Loucy (cell line): ENCODE results near the gene BPIFB3.

Experiments used
- H2AFZ ChIP-seq: fragments of 200-600 bp; sonication (generic); 2 replicates; pipeline ENCODE4 v1.6.0; 2016; ENCODE audit warnings: antibody characterized with exemption, mild to moderate bottlenecking, low read length, moderate library complexity
- H3F3A ChIP-seq: fragments of 200-600 bp; 2 replicates; pipeline ENCODE4 v1.6.0; 2016; ENCODE audit warnings: antibody characterized with exemption, low read depth, mild to moderate bottlenecking
- H3K27me3 ChIP-seq: fragments of 200-600 bp; sonication (generic); 2 replicates; pipeline ENCODE4 v1.6.1; 2014; ENCODE audit warnings: low read length, mild to moderate bottlenecking; ENCODE audit not compliant: insufficient read depth, poor library complexity, severe bottlenecking
- H3K36me3 ChIP-seq: fragments of 200-600 bp; sonication (generic); 2 replicates; pipeline ENCODE4 v1.6.1; 2016; ENCODE audit warnings: low read length; ENCODE audit not compliant: insufficient read depth
- H3K4me1 ChIP-seq: fragments of 200-600 bp; sonication (generic); 2 replicates; pipeline ENCODE4 v1.5.1; 2014; ENCODE audit warnings: low read length, mild to moderate bottlenecking; ENCODE audit not compliant: insufficient read depth, poor library complexity, severe bottlenecking
- H3K4me2 ChIP-seq: fragments of 200-600 bp; sonication (generic); 2 replicates; pipeline ENCODE4 v1.6.0; 2014; ENCODE audit warnings: antibody characterized with exemption, low read length, low read depth, mild to moderate bottlenecking; ENCODE audit not compliant: poor library complexity, severe bottlenecking
- H3K4me3 ChIP-seq: fragments of 200-600 bp; sonication (generic); 2 replicates; pipeline ENCODE4 v1.5.1; 2014; ENCODE audit warnings: low read length, mild to moderate bottlenecking, mixed read lengths; ENCODE audit not compliant: poor library complexity, severe bottlenecking
- H3K79me2 ChIP-seq: fragments of 200-600 bp; sonication (generic); 2 replicates; pipeline ENCODE4 v1.6.1; 2014; ENCODE audit warnings: low read length; ENCODE audit not compliant: insufficient read depth
- H3K9ac ChIP-seq: fragments of 200-600 bp; sonication (generic); 2 replicates; pipeline ENCODE4 v1.6.0; 2014; ENCODE audit warnings: mild to moderate bottlenecking, low read depth, low read length, moderate library complexity; ENCODE audit not compliant: poor library complexity, severe bottlenecking
- H3K9me2 ChIP-seq: fragments of 200-600 bp; sonication (generic); replicated peaks from 2 replicates; pipeline ENCODE4 v1.6.1; 2016; ENCODE audit warnings: low read depth, low read length, mixed read lengths
- H3K9me3 ChIP-seq: fragments of 200-600 bp; sonication (generic); 2 replicates; pipeline ENCODE4 v1.6.1; 2014; ENCODE audit warnings: mild to moderate bottlenecking, antibody characterized with exemption, low read length, low read depth; ENCODE audit not compliant: insufficient read depth
- H4K20me1 ChIP-seq: fragments of 200-600 bp; sonication (generic); 2 replicates; pipeline ENCODE4 v1.6.0; 2014; ENCODE audit warnings: antibody characterized with exemption, low read length, mild to moderate bottlenecking; ENCODE audit not compliant: insufficient read depth, poor library complexity, severe bottlenecking
- CTCF ChIP-seq: fragments of 200-600 bp; sonication (generic); conservative IDR thresholded peaks from 2 replicates; pipeline ENCODE4 v1.5.1; 2014; ENCODE audit warnings: mild to moderate bottlenecking, antibody characterized with exemption, low read length
- EZH2phosphoT487 ChIP-seq: fragments of 200-600 bp; IDR thresholded peaks from 2 replicates; pipeline ENCODE4 v1.6.1; 2018; ENCODE audit warnings: antibody characterized with exemption, mild to moderate bottlenecking, moderate library complexity, borderline replicate concordance

The BPIFB3 gene

GRCh38 chr20:33024243-33024560 lies 29.5 kb upstream of the BPIFB3 start:
- H3F3A ChIP-seq: no peaks in the 10 kb centered on the region
- H3K36me3 ChIP-seq: no peaks in the 10 kb centered on the region
- H3K4me2 ChIP-seq: peak overlapping the region; percentile 9
- H2AFZ ChIP-seq: no peak overlapping the region
- H3K9ac ChIP-seq: peak overlapping the region; percentile 16
- TF ChIP-seq CTCF (no peak), EZH2phosphoT487 (no peak)
- no peaks in the 10 kb centered on the region for H3K79me2 ChIP-seq
- peaks cover 15% of the 10 kb centered on the region for H3K4me1 ChIP-seq
- H4K20me1 ChIP-seq: no peaks in the 10 kb centered on the region
- H3K9me2 ChIP-seq: no peaks in the 10 kb centered on the region
- no peak overlapping the region for H3K4me3 ChIP-seq
- no peaks in the 10 kb centered on the region for H3K9me3 ChIP-seq
- H3K27me3 ChIP-seq: no peaks in the 10 kb centered on the region

- Histone ChIP-seq H3K79me2 (no peaks in the 10 kb centered on the region), H3K27me3 (no peaks in the 10 kb centered on the region), H2AFZ (no peak overlapping the region), H3K9ac (peak overlapping the region; percentile 16), H3K9me2 (no peaks in the 10 kb centered on the region), H3K9me3 (no peaks in the 10 kb centered on the region), H3K4me3 (no peak overlapping the region), H3K4me2 (peak overlapping the region; percentile 9), H3K36me3 (no peaks in the 10 kb centered on the region), H3K4me1 (peaks cover 15% of the 10 kb centered on the region), H4K20me1 (no peaks in the 10 kb centered on the region), H3F3A (no peaks in the 10 kb centered on the region)
- TF ChIP-seq EZH2phosphoT487: no peak
Measured at GRCh38 chr20:33024609-33025317, 28.9 kb upstream of the BPIFB3 start.

GRCh38 chr20:33025318-33025876 lies 28.3 kb upstream of the BPIFB3 start:
- Histone ChIP-seq H3K9ac (no peak overlapping the region), H4K20me1 (no peaks in the 10 kb centered on the region), H2AFZ (no peak overlapping the region), H3K9me3 (no peaks in the 10 kb centered on the region), H3F3A (no peaks in the 10 kb centered on the region), H3K4me3 (no peak overlapping the region), H3K36me3 (no peaks in the 10 kb centered on the region), H3K4me1 (peaks cover 15% of the 10 kb centered on the region), H3K27me3 (no peaks in the 10 kb centered on the region), H3K9me2 (no peaks in the 10 kb centered on the region), H3K4me2 (no peak overlapping the region), H3K79me2 (no peaks in the 10 kb centered on the region)
- no peak for TF ChIP-seq EZH2phosphoT487

GRCh38 chr20:33026072-33026778 lies 27.5 kb upstream of the BPIFB3 start:
- no peaks in the 10 kb centered on the region for H3K36me3 ChIP-seq
- no peaks in the 10 kb centered on the region for H4K20me1 ChIP-seq
- H3K9me2 ChIP-seq: no peaks in the 10 kb centered on the region
- TF ChIP-seq EZH2phosphoT487 (no peak), CTCF (no peak)
- peaks cover 15% of the 10 kb centered on the region for H3K4me1 ChIP-seq
- no peak overlapping the region for H3K4me3 ChIP-seq
- H3F3A ChIP-seq: no peaks in the 10 kb centered on the region
- no peaks in the 10 kb centered on the region for H3K79me2 ChIP-seq
- H2AFZ ChIP-seq: no peak overlapping the region
- H3K27me3 ChIP-seq: no peaks in the 10 kb centered on the region
- H3K9ac ChIP-seq: no peak overlapping the region
- H3K9me3 ChIP-seq: no peaks in the 10 kb centered on the region
- H3K4me2 ChIP-seq: no peak overlapping the region
